ENCODE measurements around the gene SLCO2B1. TPM values are rescaled to one million over a fixed set of nuclear protein-coding genes. Genes with fewer than 3 reads are reported as not detected.

The SLCO2B1 gene
- total and polyA plus RNA-seq, 4 donors = 52.7 to 184 (median 135) TPM

GRCh38 chr11:75114465-75114864, 36.4 kb upstream of the SLCO2B1 start:
- no peak overlapping the region for H3K4me3 ChIP-seq (ENCODE audit: low read depth in 1 of 3, low read length in 3 of 3)
- H3K36me3 ChIP-seq (ENCODE audit: control insufficient read depth in 4 of 4, insufficient read depth in 3 of 4, low read depth in 1 of 4, low read length in 3 of 4) = no peaks in the 10 kb centered on the region
- no peak overlapping the region for H3K27ac ChIP-seq (ENCODE audit: low read depth in 1 of 2, low read length in 2 of 2)
- no peak overlapping the region for H3K9ac ChIP-seq (ENCODE audit: low read depth in 1 of 2, low read length in 2 of 2)
- H3K4me1 ChIP-seq (ENCODE audit: control insufficient read depth in 4 of 4, insufficient read depth in 4 of 4, low read length in 3 of 4) = no peaks in the 10 kb centered on the region
- peaks cover 0 to 3% (median 0%) of the 10 kb centered on the region in 4 donors for H3K9me3 ChIP-seq (ENCODE audit: control insufficient read depth in 4 of 4, low read length in 3 of 4)
- no peak for TF ChIP-seq FOXA2 (IDR thresholded peaks at IDR 0.05)
- TF ChIP-seq TAF1 (conservative IDR thresholded peaks at IDR 0.05) = no peak
- TF ChIP-seq HNF4G (IDR thresholded peaks at IDR 0.05) = no peak
- no peak for TF ChIP-seq EGR1 (IDR thresholded peaks at IDR 0.05; ENCODE audit: low read depth in 2 of 2)
- TF ChIP-seq REST (IDR thresholded peaks at IDR 0.05) = no peak
- no peak for TF ChIP-seq MAX (IDR thresholded peaks at IDR 0.05)
- TF ChIP-seq SP1 (IDR thresholded peaks at IDR 0.05) = no peak
- no peak for TF ChIP-seq HNF4A (conservative IDR thresholded peaks at IDR 0.05)
- TF ChIP-seq RAD21 (IDR thresholded peaks at IDR 0.05) = no peak
- TF ChIP-seq NR2F2 (IDR thresholded peaks at IDR 0.05) = no peak
- no peak for TF ChIP-seq FOXA1 (IDR thresholded peaks at IDR 0.05)
- TF ChIP-seq ATF3 (IDR thresholded peaks at IDR 0.05) = no peak
- TF ChIP-seq GABPA (IDR thresholded peaks at IDR 0.05 in 1 of 2, conservative IDR thresholded peaks at IDR 0.05 in 1 of 2) = no peak
- TF ChIP-seq ZBTB33 (IDR thresholded peaks at IDR 0.05) = no peak
- TF ChIP-seq JUND (IDR thresholded peaks at IDR 0.05) = no peak
- TF ChIP-seq RXRA (IDR thresholded peaks at IDR 0.05) = no peak
- TF ChIP-seq CTCF (IDR thresholded peaks at IDR 0.05; ENCODE audit: low read depth, low read length, missing input control) = no peak
- no peak for TF ChIP-seq YY1 (IDR thresholded peaks at IDR 0.05)
- DNase-seq (ENCODE audit: low spot score) = no peak
- no peaks in the 10 kb centered on the region for H3K27me3 ChIP-seq (ENCODE audit: control insufficient read depth in 4 of 4, insufficient read depth in 4 of 4, low read length in 3 of 4)
- 91% methylated on average over 2 of the region's 2 CpGs for WGBS

Measured in liver (tissue), 9 donors.